SK-N-SH treated with all-trans-retinoic acid at 6 μM for 48 hours (cell line): ENCODE measurements around the gene SARS2.
A peak's percentile ranks its signal among the peaks of the same experiment; 100 is the strongest.

Experiments used
- ATAC-seq: fragments of 200-7000 bp; cut with Tn5 transposase; 3 replicates; pipeline ENCODE4 v1.9.1; 2020; ENCODE audit warnings: mild to moderate bottlenecking, moderate library complexity
- ARNTL ChIP-seq: fragments of 450-650 bp; formaldehyde crosslinking; IDR thresholded peaks from 2 replicates; pipeline ENCODE4 v1.5.0; 2020; ENCODE audit warnings: low read depth, mild to moderate bottlenecking, moderate library complexity, borderline replicate concordance
- BACH2 ChIP-seq: fragments of 250-450 bp; sonication (Bioruptor Pico); IDR thresholded peaks from 2 replicates; pipeline ENCODE4 v1.9.0; 2021; ENCODE audit warnings: mild to moderate bottlenecking, borderline replicate concordance
- CSDC2 ChIP-seq: fragments of 250-450 bp; sonication (Bioruptor Pico); IDR thresholded peaks from 2 replicates; pipeline ENCODE4 v1.5.0; 2020; ENCODE audit warnings: mild to moderate bottlenecking, moderate library complexity
- ESRRG ChIP-seq: fragments of 250-450 bp; sonication (Bioruptor Pico); IDR thresholded peaks from 2 replicates; pipeline ENCODE4 v1.6.1; 2021; ENCODE audit warnings: mild to moderate bottlenecking
- GLIS3 ChIP-seq: fragments of 250-450 bp; sonication (Bioruptor Pico); IDR thresholded peaks from 2 replicates; pipeline ENCODE4 v1.5.0; 2020; ENCODE audit warnings: mild to moderate bottlenecking, moderate library complexity
- ISL1 ChIP-seq: fragments of 250-450 bp; sonication (Bioruptor Pico); IDR thresholded peaks from 2 replicates; pipeline ENCODE4 v2.1.2; 2022; ENCODE audit warnings: mild to moderate bottlenecking, moderate library complexity
- OSR1 ChIP-seq: fragments of 250-450 bp; sonication (Bioruptor Pico); IDR thresholded peaks from 2 replicates; pipeline ENCODE4 v1.8.0; 2022; ENCODE audit warnings: moderate library complexity, mild to moderate bottlenecking, inconsistent platforms
- PPARA ChIP-seq: fragments of 250-450 bp; sonication (Bioruptor Pico); IDR thresholded peaks from 2 replicates; pipeline ENCODE4 v1.5.0; 2020; ENCODE audit warnings: mild to moderate bottlenecking, borderline replicate concordance
- RARB ChIP-seq: fragments of 250-450 bp; sonication (Bioruptor Pico); IDR thresholded peaks from 2 replicates; pipeline ENCODE4 v1.8.0; 2021; ENCODE audit warnings: mild to moderate bottlenecking, moderate library complexity
- TCF4 ChIP-seq: fragments of 250-450 bp; sonication (Bioruptor Pico); IDR thresholded peaks from 2 replicates; pipeline ENCODE4 v1.8.0; 2021; ENCODE audit warnings: mild to moderate bottlenecking, moderate library complexity, borderline replicate concordance
- ZFP3 ChIP-seq: fragments of 250-450 bp; sonication (Bioruptor Pico); IDR thresholded peaks from 2 replicates; pipeline ENCODE4 v1.5.0; 2020; ENCODE audit warnings: mild to moderate bottlenecking, moderate library complexity
- ZFP30 ChIP-seq: fragments of 450-650 bp; formaldehyde crosslinking; IDR thresholded peaks from 2 replicates; pipeline ENCODE4 v1.5.0; 2022; ENCODE audit warnings: mild to moderate bottlenecking, moderate library complexity
- ZNF565 ChIP-seq: fragments of 450-650 bp; formaldehyde crosslinking; conservative IDR thresholded peaks from 2 replicates; pipeline ENCODE4 v1.5.0; 2020; ENCODE audit warnings: low read depth, mild to moderate bottlenecking, moderate library complexity
- ZNF70 ChIP-seq: fragments of 450-650 bp; formaldehyde crosslinking; IDR thresholded peaks from 2 replicates; pipeline ENCODE4 v1.5.0; 2020; ENCODE audit warnings: mild to moderate bottlenecking, moderate library complexity
- ZNF8 ChIP-seq: fragments of 450-650 bp; formaldehyde crosslinking; IDR thresholded peaks from 2 replicates; pipeline ENCODE4 v1.5.0; 2020; ENCODE audit warnings: mild to moderate bottlenecking, moderate library complexity
- TF ChIP-seq, protein P1 (sequence below): fragments of 250-450 bp; sonication (Bioruptor Pico); IDR thresholded peaks from 2 replicates; pipeline ENCODE4 v1.8.0; 2021; ENCODE audit warnings: low read depth, mild to moderate bottlenecking, moderate library complexity, borderline replicate concordance
- TF ChIP-seq, protein P2 (sequence below): fragments of 250-450 bp; sonication (Bioruptor Pico); IDR thresholded peaks from 2 replicates; pipeline ENCODE4 v1.8.0; 2020; ENCODE audit warnings: mild to moderate bottlenecking, moderate library complexity, borderline replicate concordance
- TF ChIP-seq, protein P3 (sequence below): fragments of 250-450 bp; sonication (Bioruptor Pico); IDR thresholded peaks from 2 replicates; pipeline ENCODE4 v1.5.1; 2021; ENCODE audit warnings: mild to moderate bottlenecking, moderate library complexity
- TF ChIP-seq, protein P4 (sequence below): fragments of 250-450 bp; sonication (Bioruptor Pico); IDR thresholded peaks from 2 replicates; pipeline ENCODE4 v1.5.1; 2020; ENCODE audit warnings: low read depth, mild to moderate bottlenecking, moderate library complexity

Gene SARS2

DNA sequence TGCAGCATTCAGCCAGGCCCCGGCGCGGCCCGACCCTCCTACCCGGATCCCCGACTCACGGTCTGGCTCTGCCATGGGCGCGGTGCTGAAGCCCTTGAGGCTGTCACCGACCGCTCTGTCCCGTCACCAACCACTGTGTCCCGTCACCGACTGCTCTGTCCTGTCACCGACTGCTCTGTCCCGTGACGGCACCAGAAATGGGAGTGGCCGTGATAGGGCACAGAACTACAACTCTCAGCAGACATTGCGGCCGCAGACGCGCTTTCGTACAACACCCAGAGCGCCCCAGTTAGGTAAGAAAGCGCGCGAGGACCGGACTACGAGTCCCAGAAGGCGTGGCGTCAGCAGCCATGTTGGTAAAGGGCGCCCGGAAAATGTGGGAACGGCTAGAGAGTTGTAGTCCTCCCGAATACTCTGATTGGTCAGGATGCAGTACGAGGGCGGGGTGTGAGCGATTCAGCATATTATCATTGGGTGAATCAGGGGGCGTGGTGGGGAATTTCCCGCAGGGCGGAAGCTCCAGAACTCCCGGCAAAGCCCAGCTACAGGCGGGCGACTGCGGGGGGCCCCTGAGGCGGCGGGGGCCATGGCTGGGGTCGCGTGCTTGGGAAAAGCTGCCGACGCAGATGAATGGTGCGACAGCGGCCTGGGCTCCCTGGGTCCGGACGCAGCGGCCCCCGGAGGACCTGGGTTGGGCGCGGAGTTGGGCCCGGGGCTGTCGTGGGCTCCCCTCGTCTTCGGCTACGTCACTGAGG is 30.9 kb downstream of the SARS2 start, which contains the start of the genes NFKBIB and SIRT2 (continued):
- TF ChIP-seq, protein P1, sequence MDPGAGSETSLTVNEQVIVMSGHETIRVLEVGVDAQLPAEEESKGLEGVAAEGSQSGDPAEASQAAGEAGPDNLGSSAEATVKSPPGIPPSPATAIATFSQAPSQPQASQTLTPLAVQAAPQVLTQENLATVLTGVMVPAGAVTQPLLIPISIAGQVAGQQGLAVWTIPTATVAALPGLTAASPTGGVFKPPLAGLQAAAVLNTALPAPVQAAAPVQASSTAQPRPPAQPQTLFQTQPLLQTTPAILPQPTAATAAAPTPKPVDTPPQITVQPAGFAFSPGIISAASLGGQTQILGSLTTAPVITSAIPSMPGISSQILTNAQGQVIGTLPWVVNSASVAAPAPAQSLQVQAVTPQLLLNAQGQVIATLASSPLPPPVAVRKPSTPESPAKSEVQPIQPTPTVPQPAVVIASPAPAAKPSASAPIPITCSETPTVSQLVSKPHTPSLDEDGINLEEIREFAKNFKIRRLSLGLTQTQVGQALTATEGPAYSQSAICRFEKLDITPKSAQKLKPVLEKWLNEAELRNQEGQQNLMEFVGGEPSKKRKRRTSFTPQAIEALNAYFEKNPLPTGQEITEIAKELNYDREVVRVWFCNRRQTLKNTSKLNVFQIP = no peak
- TF ChIP-seq TCF4 (CRISPR knock-in tag) (no peak), GLIS3 (CRISPR knock-in tag) (no peak), ZNF565 (CRISPR knock-in tag) (no peak), ISL1 (CRISPR knock-in tag) (no peak)
- TF ChIP-seq, protein P2, sequence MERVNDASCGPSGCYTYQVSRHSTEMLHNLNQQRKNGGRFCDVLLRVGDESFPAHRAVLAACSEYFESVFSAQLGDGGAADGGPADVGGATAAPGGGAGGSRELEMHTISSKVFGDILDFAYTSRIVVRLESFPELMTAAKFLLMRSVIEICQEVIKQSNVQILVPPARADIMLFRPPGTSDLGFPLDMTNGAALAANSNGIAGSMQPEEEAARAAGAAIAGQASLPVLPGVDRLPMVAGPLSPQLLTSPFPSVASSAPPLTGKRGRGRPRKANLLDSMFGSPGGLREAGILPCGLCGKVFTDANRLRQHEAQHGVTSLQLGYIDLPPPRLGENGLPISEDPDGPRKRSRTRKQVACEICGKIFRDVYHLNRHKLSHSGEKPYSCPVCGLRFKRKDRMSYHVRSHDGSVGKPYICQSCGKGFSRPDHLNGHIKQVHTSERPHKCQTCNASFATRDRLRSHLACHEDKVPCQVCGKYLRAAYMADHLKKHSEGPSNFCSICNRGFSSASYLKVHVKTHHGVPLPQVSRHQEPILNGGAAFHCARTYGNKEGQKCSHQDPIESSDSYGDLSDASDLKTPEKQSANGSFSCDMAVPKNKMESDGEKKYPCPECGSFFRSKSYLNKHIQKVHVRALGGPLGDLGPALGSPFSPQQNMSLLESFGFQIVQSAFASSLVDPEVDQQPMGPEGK (CRISPR knock-in tag) = peak; percentile 87; the same call in 1 of the 2 replicates

DNA sequence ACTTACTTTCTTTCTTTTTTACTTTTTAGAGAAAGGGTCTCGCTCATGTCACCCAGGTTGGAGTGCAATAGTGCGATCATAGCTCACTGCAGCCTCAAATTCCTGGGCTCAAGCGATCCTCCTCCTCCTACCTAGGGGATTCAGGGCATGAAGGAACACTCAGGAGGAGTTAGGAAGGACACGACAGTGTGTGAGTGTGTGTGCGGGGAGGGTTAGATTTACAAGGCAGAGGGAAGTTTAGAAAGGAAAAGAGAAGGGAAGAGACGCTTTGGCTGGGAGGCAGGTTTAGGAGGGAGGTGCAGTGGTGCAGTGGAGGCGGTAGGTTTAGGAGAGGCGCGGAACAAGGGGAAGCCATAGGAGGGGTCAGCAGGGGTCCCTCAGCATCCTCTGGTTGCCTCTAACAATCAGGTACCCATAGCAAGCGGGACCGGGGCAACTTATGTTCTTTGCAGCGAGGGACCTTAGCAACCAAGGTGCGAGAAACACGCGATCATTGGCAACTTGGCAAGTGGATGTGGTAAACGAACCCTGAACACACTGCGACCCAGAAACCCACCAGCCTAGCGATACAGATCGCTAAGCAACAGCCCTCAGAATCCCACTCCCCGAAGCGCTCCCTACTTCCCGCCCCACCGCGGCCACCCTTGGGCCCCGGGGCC is 31.6 kb downstream of the SARS2 start:
- ATAC-seq = peak; percentile 2
- TF ChIP-seq, protein P1 = no peak
- TF ChIP-seq CSDC2 (CRISPR knock-in tag) (no peak), ZFP3 (CRISPR knock-in tag) (no peak), OSR1 (CRISPR knock-in tag) (no peak), ESRRG (no peak), GLIS3 (CRISPR knock-in tag) (no peak), TCF4 (CRISPR knock-in tag) (no peak), ARNTL (CRISPR knock-in tag) (no peak), ISL1 (CRISPR knock-in tag) (no peak), PPARA (CRISPR knock-in tag) (no peak), RARB (CRISPR knock-in tag) (no peak)
- TF ChIP-seq, protein P3, sequence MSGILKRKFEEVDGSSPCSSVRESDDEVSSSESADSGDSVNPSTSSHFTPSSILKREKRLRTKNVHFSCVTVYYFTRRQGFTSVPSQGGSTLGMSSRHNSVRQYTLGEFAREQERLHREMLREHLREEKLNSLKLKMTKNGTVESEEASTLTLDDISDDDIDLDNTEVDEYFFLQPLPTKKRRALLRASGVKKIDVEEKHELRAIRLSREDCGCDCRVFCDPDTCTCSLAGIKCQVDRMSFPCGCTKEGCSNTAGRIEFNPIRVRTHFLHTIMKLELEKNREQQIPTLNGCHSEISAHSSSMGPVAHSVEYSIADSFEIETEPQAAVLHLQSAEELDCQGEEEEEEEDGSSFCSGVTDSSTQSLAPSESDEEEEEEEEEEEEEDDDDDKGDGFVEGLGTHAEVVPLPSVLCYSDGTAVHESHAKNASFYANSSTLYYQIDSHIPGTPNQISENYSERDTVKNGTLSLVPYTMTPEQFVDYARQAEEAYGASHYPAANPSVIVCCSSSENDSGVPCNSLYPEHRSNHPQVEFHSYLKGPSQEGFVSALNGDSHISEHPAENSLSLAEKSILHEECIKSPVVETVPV (CRISPR knock-in tag) = no peak
- TF ChIP-seq, all 23 proteins: peak for 0

DNA sequence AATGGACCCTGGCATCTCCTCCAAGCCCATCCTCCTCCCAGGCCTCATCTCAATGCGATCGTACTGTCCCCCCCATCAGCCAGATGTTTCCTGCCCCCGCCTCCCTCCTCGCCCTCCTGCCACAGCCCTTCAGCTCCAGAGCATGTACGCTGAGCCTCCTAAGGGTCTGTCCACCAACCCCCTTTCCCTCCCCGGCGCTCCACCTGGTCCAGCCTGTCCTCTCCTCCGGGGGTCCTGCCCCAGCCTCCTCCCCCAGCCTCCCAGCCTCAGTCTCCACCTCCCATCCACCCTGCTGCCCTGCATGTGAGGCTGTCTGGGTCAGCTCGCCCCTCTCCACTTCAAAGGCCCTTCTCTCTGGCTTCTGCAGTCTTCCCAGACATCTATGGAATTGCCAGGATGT is 35.6 kb downstream of the SARS2 start:
- ATAC-seq = no peak
- TF ChIP-seq, protein P1 = no peak
- TF ChIP-seq PPARA (CRISPR knock-in tag) = no peak
- TF ChIP-seq ZFP3 (CRISPR knock-in tag) = no peak
- TF ChIP-seq RARB (CRISPR knock-in tag) = no peak
- no peak for TF ChIP-seq ESRRG
- no peak for TF ChIP-seq ZFP30
- TF ChIP-seq ZNF8 (CRISPR knock-in tag) = no peak
- TF ChIP-seq ZNF565 (CRISPR knock-in tag) = no peak
- TF ChIP-seq ZNF70 (CRISPR knock-in tag) = no peak
- TF ChIP-seq, protein P3 (CRISPR knock-in tag) = no peak
- no peak for TF ChIP-seq BACH2 (CRISPR knock-in tag)
- TF ChIP-seq, protein P4, sequence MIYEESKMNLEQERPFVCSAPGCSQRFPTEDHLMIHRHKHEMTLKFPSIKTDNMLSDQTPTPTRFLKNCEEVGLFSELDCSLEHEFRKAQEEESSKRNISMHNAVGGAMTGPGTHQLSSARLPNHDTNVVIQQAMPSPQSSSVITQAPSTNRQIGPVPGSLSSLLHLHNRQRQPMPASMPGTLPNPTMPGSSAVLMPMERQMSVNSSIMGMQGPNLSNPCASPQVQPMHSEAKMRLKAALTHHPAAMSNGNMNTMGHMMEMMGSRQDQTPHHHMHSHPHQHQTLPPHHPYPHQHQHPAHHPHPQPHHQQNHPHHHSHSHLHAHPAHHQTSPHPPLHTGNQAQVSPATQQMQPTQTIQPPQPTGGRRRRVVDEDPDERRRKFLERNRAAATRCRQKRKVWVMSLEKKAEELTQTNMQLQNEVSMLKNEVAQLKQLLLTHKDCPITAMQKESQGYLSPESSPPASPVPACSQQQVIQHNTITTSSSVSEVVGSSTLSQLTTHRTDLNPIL (CRISPR knock-in tag) = no peak
- TF ChIP-seq, protein P2 (CRISPR knock-in tag) = no peak
- TF ChIP-seq OSR1 (CRISPR knock-in tag) = no peak
- no peak for TF ChIP-seq CSDC2 (CRISPR knock-in tag)
